Activated CD8-positive, alpha-beta T cell treated with anti-CD3 and anti-CD28 coated beads for 36 hours (primary cell): Measurements from ENCODE around the gene RCAN2. TPM values are rescaled to one million over a fixed set of nuclear protein-coding genes. Genes with fewer than 3 reads are reported as not detected.

Experiments
- ATAC-seq: fragments of 200-7000 bp; cut with Tn5 transposase; one replicate; pipeline ENCODE4 v1.10.0; 2021; ENCODE audit warnings: mild to moderate bottlenecking, moderate library complexity
- CTCF ChIA-PET: fragments of 350-600 bp; sonication (Branson Sonifier 250); formaldehyde crosslinking; loops from one replicate; lab custom pipeline; 2021; ENCODE audit warnings: antibody characterized with exemption; lab: Charles Lee
- POLR2A ChIA-PET: fragments of 350-600 bp; sonication (Branson Sonifier 250); formaldehyde crosslinking; loops from one replicate; lab custom pipeline; 2021; ENCODE audit warnings: antibody characterized with exemption; lab: Charles Lee
- DNase-seq: peaks from one replicate; pipeline ENCODE4 v3.0.0-alpha.2; 2020
- H3K27ac Mint-ChIP-seq: one replicate; pipeline ENCODE4 v1.8.0; 2021; ENCODE audit warnings: mild to moderate bottlenecking, mixed read lengths
- H3K27me3 Mint-ChIP-seq: one replicate; pipeline ENCODE4 v1.8.0; 2021; ENCODE audit warnings: mixed read lengths
- H3K36me3 Mint-ChIP-seq: one replicate; pipeline ENCODE4 v1.8.0; 2021; ENCODE audit warnings: low read depth, mixed read lengths
- H3K4me1 Mint-ChIP-seq: one replicate; pipeline ENCODE4 v1.8.0; 2021; ENCODE audit warnings: low read depth, mixed read lengths
- H3K4me3 Mint-ChIP-seq: one replicate; pipeline ENCODE4 v1.8.0; 2021; ENCODE audit warnings: mild to moderate bottlenecking, moderate library complexity, mixed read lengths
- H3K9me3 Mint-ChIP-seq: one replicate; pipeline ENCODE4 v1.8.0; 2021; ENCODE audit warnings: mixed read lengths
- intact Hi-C: fragments of 100-400 bp; cut with micrococcal nuclease; formaldehyde crosslinking; loops from one replicate; pipeline ENCODE4 v1.10.0; 2022
- total RNA-seq, 2 experiments: library from RNA; stranded (reverse); gene quantifications; one replicate each; pipeline ENCODE4 v1.2.3, GENCODE V29; 2021
- TF ChIP-seq, protein P1 (sequence below): fragments of 200-600 bp; IDR thresholded peaks from one replicate; pipeline ENCODE4 v1.8.0; 2022; ENCODE audit warnings: antibody characterized with exemption, mild to moderate bottlenecking

Gene RCAN2
- total RNA-seq, 2 experiments from 2014 or later = not detected

GRCh38 chr6:46422619-46423018 lies 68.6 kb downstream of the RCAN2 start:
- DNase-seq (no peak), ATAC-seq (no peak)
- CTCF ChIA-PET = interaction anchor here (1.9 kb wide), 1 partner anchor 12 kb away, joined by 9 read pairs; no protein-coding TSS in a partner anchor
- TF ChIP-seq, protein P1, sequence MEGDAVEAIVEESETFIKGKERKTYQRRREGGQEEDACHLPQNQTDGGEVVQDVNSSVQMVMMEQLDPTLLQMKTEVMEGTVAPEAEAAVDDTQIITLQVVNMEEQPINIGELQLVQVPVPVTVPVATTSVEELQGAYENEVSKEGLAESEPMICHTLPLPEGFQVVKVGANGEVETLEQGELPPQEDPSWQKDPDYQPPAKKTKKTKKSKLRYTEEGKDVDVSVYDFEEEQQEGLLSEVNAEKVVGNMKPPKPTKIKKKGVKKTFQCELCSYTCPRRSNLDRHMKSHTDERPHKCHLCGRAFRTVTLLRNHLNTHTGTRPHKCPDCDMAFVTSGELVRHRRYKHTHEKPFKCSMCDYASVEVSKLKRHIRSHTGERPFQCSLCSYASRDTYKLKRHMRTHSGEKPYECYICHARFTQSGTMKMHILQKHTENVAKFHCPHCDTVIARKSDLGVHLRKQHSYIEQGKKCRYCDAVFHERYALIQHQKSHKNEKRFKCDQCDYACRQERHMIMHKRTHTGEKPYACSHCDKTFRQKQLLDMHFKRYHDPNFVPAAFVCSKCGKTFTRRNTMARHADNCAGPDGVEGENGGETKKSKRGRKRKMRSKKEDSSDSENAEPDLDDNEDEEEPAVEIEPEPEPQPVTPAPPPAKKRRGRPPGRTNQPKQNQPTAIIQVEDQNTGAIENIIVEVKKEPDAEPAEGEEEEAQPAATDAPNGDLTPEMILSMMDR = no peak
- no peaks in the 10 kb centered on the region for H3K4me1 Mint-ChIP-seq
- POLR2A ChIA-PET = interaction anchor here (0.6 kb wide), 1 partner anchor 12 kb away, joined by 5 read pairs; no protein-coding TSS in a partner anchor
- no peaks in the 10 kb centered on the region for H3K9me3 Mint-ChIP-seq
- H3K27ac Mint-ChIP-seq = no peak overlapping the region
- no peak overlapping the region for H3K4me3 Mint-ChIP-seq
- H3K27me3 Mint-ChIP-seq = peaks cover 22% of the 10 kb centered on the region
- H3K36me3 Mint-ChIP-seq = no peaks in the 10 kb centered on the region
- intact Hi-C loops = loop anchor here (5.0 kb wide), 1 partner anchor 205 kb away; no protein-coding TSS in a partner anchor

GRCh38 chr6:46421939-46422338 lies 69.3 kb downstream of the RCAN2 start:
- DNase-seq (no peak), ATAC-seq (no peak)
- Mint-ChIP-seq H3K27ac (no peak overlapping the region), H3K9me3 (no peaks in the 10 kb centered on the region), H3K4me1 (no peaks in the 10 kb centered on the region), H3K27me3 (peaks cover 23% of the 10 kb centered on the region), H3K36me3 (no peaks in the 10 kb centered on the region), H3K4me3 (no peak overlapping the region)
- TF ChIP-seq, protein P1 = no peak
- ChIA-PET POLR2A (interaction anchor here (0.5 kb wide), 1 partner anchor 579 kb away, joined by 3 read pairs; no protein-coding TSS in a partner anchor), CTCF (interaction anchor here (1.9 kb wide), 1 partner anchor 12 kb away, joined by 9 read pairs; no protein-coding TSS in a partner anchor)
- intact Hi-C loops = loop anchor here (5.0 kb wide), 1 partner anchor 205 kb away; no protein-coding TSS in a partner anchor

DNA sequence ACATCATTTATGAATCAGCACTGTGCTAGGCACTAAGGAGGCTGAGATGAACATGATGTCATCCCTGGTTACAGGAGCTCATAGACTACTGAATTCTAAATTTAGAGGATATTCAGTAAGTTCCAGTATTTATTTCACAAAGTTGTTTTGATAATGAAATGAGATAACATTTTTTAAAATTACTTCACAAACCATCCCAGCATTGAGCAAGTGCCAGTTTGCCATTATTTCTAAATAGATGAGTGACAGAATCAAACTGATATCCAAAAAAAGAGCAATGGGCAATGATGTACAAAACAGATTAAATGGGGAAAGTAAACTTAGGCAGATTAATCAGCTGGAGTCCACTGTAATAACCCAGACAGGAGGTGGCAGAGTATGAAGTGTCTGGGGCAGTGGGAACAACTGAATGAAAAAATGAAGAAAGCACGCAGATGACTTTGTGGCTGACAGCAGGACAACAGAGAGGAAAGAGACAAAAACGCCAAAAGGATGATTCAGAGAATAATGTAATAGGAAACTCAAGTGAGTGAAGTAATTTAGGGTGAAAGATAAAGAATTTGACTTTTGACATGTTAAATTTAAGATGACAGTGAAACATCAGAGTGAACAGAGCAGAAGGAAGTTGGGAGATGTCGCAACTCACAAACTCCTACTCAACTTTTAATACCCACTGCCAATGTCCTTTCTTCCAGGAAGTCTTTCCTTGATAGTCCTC lies 70.2 kb downstream of the RCAN2 start:
- no peak overlapping the region for H3K4me3 Mint-ChIP-seq
- no peak for ATAC-seq
- no peak for DNase-seq
- TF ChIP-seq, protein P1 = no peak
- CTCF ChIA-PET = no interaction called here
- H3K9me3 Mint-ChIP-seq = no peaks in the 10 kb centered on the region
- no peaks in the 10 kb centered on the region for H3K4me1 Mint-ChIP-seq
- H3K27ac Mint-ChIP-seq = no peak overlapping the region
- POLR2A ChIA-PET = no interaction called here
- intact Hi-C loops = loop anchor here (5.0 kb wide), 1 partner anchor 206 kb away; no protein-coding TSS in a partner anchor
- peaks cover 22% of the 10 kb centered on the region for H3K27me3 Mint-ChIP-seq
- H3K36me3 Mint-ChIP-seq = no peaks in the 10 kb centered on the region

DNA sequence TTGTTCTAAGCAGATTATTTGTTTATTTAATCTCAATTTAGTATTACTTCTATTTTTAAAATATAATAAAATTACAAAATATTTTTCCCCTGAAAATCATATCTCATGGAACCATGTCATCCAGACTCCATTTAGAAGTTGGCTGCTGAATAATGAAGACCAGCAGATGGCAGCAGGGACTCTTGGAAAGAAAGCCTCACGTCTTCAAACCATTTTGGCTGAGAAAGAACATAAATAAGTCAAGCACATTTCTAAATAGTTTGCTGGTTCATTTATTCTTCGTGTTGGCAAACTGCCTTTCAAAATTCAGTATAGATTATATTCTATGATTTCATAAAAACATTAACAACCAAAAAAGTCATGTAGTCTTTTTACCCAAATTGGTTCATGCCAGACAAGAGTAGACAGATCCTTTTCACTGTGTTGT lies 71.7 kb downstream of the RCAN2 start:
- H3K27me3 Mint-ChIP-seq = peaks cover 22% of the 10 kb centered on the region
- H3K27ac Mint-ChIP-seq = no peak overlapping the region

More for the DNA sequence above, 71.7 kb downstream of the RCAN2 start:
- Mint-ChIP-seq H3K36me3 (no peaks in the 10 kb centered on the region), H3K9me3 (no peaks in the 10 kb centered on the region), H3K4me1 (no peaks in the 10 kb centered on the region), H3K4me3 (no peak overlapping the region)
- POLR2A ChIA-PET = interaction anchor here (0.6 kb wide), 1 partner anchor 19 kb away, joined by 3 read pairs; no protein-coding TSS in a partner anchor
- CTCF ChIA-PET = interaction anchor here (0.6 to 0.8 kb wide), 3 partner anchors 9 to 352 kb away, joined by 3 to 5 read pairs (median 3); no protein-coding TSS in a partner anchor
- DNase-seq (peak; percentile 60), ATAC-seq (no peak)
- intact Hi-C loops = loop anchor here (5.0 kb wide), 1 partner anchor 208 kb away; no protein-coding TSS in a partner anchor
- TF ChIP-seq, protein P1 = peak; percentile 66
